ENCODE results near the gene FHOD1. TPM values are rescaled to one million over a fixed set of nuclear protein-coding genes. Genes with fewer than 3 reads are reported as not detected.

FHOD1 gene
- total and polyA plus RNA-seq, 9 of the 15 experiments (the other 6 are each of a cell fraction or from before 2014, with no cell fraction given), result 18.7 to 126 (median 32.3) TPM

- TF ChIP-seq CTCF (IDR thresholded peaks at IDR 0.05 in 2 of 3, conservative IDR thresholded peaks at IDR 0.05 in 1 of 3; ENCODE audit: insufficient read depth in 2 of 3, low read depth in 1 of 3, low read length in 3 of 3) (0 out of 6 replicates have a peak, but pooled peaks of 1 of the 3 experiments have one; percentile 8), BDP1 (IDR thresholded peaks at IDR 0.05; ENCODE audit: insufficient read depth, insufficient read length) (no peak), CTBP1 (IDR thresholded peaks at IDR 0.05; ENCODE audit: borderline replicate concordance) (no peak), POLR2B (IDR thresholded peaks at IDR 0.05; ENCODE audit: low read depth, partially characterized antibody) (no peak), POLR2G (IDR thresholded peaks at IDR 0.05; ENCODE audit: low read depth, low read length) (peak; percentile 67; the same call in 1 of the 2 replicates), TFAM (CRISPR knock-in tag; conservative IDR thresholded peaks at IDR 0.05) (no peak), FUS (optimal IDR thresholded peaks at IDR 0.05; ENCODE audit: low read depth, low read length) (no peak), MYBL2 (IDR thresholded peaks at IDR 0.05; ENCODE audit: low read depth) (no peak), MYBL2 (CRISPR knock-in tag; IDR thresholded peaks at IDR 0.05; ENCODE audit: borderline replicate concordance) (no peak), STAT5A (IDR thresholded peaks at IDR 0.05; ENCODE audit: borderline replicate concordance, low read length) (no peak), MBD2 (IDR thresholded peaks at IDR 0.05; ENCODE audit: borderline replicate concordance, low read depth) (no peak), SUPT5H (IDR thresholded peaks at IDR 0.05) (0 out of 2 replicates have a peak, but pooled peaks have one; percentile 20), ZNF766 (CRISPR knock-in tag; conservative IDR thresholded peaks at IDR 0.05) (no peak), THRAP3 (IDR thresholded peaks at IDR 0.05; ENCODE audit: borderline replicate concordance) (no peak)
These were observed 48.1 kb downstream of the FHOD1 start, which contains the start of gene ELMO3 (continued) for GRCh38 chr16:67199011-67199807.

All from K562 (cell line).